GM23338 (cell line): ENCODE data around the gene MZB1.

Experiments
- CREB1 ChIP-seq: fragments of 250-450 bp; sonication (Bioruptor Pico); IDR thresholded peaks from 2 replicates; pipeline ENCODE4 v1.5.0; 2020; ENCODE audit warnings: low read depth, mild to moderate bottlenecking, moderate library complexity
- EZH2 ChIP-seq: fragments of 200-600 bp; sonication (generic); IDR thresholded peaks from one replicate; pipeline ENCODE4 v1.8.0; 2017; ENCODE audit warnings: antibody characterized with exemption, mild to moderate bottlenecking, low read depth; ENCODE audit not compliant: unreplicated experiment
- EZH2phosphoT487 ChIP-seq: fragments of 200-600 bp; sonication (generic); IDR thresholded peaks from one replicate; pipeline ENCODE4 v1.8.1; 2018; ENCODE audit warnings: antibody characterized with exemption; ENCODE audit not compliant: unreplicated experiment
- JUNB ChIP-seq: IDR thresholded peaks from one replicate; pipeline ENCODE4 v1.6.1; 2016; ENCODE audit warnings: antibody characterized with exemption; ENCODE audit not compliant: unreplicated experiment
- POLR2AphosphoS5 ChIP-seq: IDR thresholded peaks from 2 replicates; pipeline ENCODE4 v1.6.1; 2016; ENCODE audit warnings: antibody characterized with exemption, low read depth
- TF ChIP-seq, protein P1 (sequence below), 2 experiments: fragments of 200-600 bp in 1 of 2; sonication (generic) in 1 of 2; conservative IDR thresholded peaks; 2 replicates each; pipeline versions ENCODE4 v1.5.1 to v1.6.1; 2016 to 2017; ENCODE audit warnings: antibody characterized with exemption in 2 of 2, low read depth in 2 of 2, mild to moderate bottlenecking in 2 of 2, moderate library complexity in 1 of 2
- TF ChIP-seq, protein P2 (sequence below): IDR thresholded peaks from one replicate; pipeline ENCODE4 v1.6.1; 2018; ENCODE audit warnings: antibody characterized with exemption; ENCODE audit not compliant: unreplicated experiment
- TF ChIP-seq, protein P3 (sequence below): fragments of 250-450 bp; sonication (Bioruptor Pico); IDR thresholded peaks from 2 replicates; pipeline ENCODE4 v1.5.0; 2020; ENCODE audit warnings: mild to moderate bottlenecking, moderate library complexity

DNA sequence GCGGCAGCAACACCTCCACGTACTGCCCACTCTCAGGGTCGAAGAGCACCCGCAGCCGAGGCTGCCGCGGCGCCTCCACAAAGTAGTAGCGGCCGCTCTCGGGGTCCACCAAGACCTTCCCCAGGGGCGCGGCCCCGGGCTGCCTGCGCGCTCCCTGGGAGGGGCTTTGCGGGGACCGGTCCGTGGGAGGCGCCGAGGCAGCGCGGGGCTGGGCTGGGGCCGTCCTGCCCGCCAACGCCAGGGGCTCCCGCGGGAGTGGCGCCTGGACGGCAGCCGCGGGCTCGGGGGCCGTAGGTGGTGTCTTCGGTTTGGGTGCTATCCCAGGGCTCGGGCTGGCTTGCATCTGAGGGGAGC lies 2.6 kb upstream of the MZB1 start:
- TF ChIP-seq, protein P1, sequence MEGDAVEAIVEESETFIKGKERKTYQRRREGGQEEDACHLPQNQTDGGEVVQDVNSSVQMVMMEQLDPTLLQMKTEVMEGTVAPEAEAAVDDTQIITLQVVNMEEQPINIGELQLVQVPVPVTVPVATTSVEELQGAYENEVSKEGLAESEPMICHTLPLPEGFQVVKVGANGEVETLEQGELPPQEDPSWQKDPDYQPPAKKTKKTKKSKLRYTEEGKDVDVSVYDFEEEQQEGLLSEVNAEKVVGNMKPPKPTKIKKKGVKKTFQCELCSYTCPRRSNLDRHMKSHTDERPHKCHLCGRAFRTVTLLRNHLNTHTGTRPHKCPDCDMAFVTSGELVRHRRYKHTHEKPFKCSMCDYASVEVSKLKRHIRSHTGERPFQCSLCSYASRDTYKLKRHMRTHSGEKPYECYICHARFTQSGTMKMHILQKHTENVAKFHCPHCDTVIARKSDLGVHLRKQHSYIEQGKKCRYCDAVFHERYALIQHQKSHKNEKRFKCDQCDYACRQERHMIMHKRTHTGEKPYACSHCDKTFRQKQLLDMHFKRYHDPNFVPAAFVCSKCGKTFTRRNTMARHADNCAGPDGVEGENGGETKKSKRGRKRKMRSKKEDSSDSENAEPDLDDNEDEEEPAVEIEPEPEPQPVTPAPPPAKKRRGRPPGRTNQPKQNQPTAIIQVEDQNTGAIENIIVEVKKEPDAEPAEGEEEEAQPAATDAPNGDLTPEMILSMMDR (conservative IDR thresholded peaks at IDR 0.05; ENCODE audit: low read depth in 2 of 2), result no peak
- TF ChIP-seq EZH2 (no peak), POLR2AphosphoS5 (no peak), JUNB (no peak), CREB1 (CRISPR knock-in tag) (no peak), EZH2phosphoT487 (no peak)
- TF ChIP-seq, protein P2, sequence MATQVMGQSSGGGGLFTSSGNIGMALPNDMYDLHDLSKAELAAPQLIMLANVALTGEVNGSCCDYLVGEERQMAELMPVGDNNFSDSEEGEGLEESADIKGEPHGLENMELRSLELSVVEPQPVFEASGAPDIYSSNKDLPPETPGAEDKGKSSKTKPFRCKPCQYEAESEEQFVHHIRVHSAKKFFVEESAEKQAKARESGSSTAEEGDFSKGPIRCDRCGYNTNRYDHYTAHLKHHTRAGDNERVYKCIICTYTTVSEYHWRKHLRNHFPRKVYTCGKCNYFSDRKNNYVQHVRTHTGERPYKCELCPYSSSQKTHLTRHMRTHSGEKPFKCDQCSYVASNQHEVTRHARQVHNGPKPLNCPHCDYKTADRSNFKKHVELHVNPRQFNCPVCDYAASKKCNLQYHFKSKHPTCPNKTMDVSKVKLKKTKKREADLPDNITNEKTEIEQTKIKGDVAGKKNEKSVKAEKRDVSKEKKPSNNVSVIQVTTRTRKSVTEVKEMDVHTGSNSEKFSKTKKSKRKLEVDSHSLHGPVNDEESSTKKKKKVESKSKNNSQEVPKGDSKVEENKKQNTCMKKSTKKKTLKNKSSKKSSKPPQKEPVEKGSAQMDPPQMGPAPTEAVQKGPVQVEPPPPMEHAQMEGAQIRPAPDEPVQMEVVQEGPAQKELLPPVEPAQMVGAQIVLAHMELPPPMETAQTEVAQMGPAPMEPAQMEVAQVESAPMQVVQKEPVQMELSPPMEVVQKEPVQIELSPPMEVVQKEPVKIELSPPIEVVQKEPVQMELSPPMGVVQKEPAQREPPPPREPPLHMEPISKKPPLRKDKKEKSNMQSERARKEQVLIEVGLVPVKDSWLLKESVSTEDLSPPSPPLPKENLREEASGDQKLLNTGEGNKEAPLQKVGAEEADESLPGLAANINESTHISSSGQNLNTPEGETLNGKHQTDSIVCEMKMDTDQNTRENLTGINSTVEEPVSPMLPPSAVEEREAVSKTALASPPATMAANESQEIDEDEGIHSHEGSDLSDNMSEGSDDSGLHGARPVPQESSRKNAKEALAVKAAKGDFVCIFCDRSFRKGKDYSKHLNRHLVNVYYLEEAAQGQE, result no peak
- TF ChIP-seq, protein P3, sequence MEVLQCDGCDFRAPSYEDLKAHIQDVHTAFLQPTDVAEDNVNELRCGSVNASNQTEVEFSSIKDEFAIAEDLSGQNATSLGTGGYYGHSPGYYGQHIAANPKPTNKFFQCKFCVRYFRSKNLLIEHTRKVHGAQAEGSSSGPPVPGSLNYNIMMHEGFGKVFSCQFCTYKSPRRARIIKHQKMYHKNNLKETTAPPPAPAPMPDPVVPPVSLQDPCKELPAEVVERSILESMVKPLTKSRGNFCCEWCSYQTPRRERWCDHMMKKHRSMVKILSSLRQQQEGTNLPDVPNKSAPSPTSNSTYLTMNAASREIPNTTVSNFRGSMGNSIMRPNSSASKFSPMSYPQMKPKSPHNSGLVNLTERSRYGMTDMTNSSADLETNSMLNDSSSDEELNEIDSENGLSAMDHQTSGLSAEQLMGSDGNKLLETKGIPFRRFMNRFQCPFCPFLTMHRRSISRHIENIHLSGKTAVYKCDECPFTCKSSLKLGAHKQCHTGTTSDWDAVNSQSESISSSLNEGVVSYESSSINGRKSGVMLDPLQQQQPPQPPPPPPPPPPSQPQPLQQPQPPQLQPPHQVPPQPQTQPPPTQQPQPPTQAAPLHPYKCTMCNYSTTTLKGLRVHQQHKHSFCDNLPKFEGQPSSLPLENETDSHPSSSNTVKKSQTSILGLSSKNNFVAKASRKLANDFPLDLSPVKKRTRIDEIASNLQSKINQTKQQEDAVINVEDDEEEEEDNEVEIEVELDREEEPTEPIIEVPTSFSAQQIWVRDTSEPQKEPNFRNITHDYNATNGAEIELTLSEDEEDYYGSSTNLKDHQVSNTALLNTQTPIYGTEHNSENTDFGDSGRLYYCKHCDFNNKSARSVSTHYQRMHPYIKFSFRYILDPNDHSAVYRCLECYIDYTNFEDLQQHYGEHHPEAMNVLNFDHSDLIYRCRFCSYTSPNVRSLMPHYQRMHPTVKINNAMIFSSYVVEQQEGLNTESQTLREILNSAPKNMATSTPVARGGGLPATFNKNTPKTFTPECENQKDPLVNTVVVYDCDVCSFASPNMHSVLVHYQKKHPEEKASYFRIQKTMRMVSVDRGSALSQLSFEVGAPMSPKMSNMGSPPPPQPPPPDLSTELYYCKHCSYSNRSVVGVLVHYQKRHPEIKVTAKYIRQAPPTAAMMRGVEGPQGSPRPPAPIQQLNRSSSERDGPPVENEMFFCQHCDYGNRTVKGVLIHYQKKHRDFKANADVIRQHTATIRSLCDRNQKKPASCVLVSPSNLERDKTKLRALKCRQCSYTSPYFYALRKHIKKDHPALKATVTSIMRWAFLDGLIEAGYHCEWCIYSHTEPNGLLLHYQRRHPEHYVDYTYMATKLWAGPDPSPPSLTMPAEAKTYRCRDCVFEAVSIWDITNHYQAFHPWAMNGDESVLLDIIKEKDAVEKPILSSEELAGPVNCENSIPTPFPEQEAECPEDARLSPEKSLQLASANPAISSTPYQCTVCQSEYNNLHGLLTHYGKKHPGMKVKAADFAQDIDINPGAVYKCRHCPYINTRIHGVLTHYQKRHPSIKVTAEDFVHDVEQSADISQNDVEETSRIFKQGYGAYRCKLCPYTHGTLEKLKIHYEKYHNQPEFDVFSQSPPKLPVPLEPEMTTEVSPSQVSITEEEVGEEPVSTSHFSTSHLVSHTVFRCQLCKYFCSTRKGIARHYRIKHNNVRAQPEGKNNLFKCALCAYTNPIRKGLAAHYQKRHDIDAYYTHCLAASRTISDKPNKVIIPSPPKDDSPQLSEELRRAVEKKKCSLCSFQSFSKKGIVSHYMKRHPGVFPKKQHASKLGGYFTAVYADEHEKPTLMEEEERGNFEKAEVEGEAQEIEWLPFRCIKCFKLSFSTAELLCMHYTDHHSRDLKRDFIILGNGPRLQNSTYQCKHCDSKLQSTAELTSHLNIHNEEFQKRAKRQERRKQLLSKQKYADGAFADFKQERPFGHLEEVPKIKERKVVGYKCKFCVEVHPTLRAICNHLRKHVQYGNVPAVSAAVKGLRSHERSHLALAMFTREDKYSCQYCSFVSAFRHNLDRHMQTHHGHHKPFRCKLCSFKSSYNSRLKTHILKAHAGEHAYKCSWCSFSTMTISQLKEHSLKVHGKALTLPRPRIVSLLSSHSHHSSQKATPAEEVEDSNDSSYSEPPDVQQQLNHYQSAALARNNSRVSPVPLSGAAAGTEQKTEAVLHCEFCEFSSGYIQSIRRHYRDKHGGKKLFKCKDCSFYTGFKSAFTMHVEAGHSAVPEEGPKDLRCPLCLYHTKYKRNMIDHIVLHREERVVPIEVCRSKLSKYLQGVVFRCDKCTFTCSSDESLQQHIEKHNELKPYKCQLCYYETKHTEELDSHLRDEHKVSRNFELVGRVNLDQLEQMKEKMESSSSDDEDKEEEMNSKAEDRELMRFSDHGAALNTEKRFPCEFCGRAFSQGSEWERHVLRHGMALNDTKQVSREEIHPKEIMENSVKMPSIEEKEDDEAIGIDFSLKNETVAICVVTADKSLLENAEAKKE, result no peak
